GM18861 (cell line): ENCODE measurements around the gene ALG14.
"Not testable (repeated sequence)": the region's sequence is repeated elsewhere in the genome, so short reads cannot be mapped to it uniquely, and the experiment has no call there.

Experiments
- ATAC-seq: cut with Tn5 transposase; IDR thresholded peaks from one replicate; pipeline ENCODE4 v1.9.1; 2021; ENCODE audit not compliant: unreplicated experiment

ALG14 gene

DNA sequence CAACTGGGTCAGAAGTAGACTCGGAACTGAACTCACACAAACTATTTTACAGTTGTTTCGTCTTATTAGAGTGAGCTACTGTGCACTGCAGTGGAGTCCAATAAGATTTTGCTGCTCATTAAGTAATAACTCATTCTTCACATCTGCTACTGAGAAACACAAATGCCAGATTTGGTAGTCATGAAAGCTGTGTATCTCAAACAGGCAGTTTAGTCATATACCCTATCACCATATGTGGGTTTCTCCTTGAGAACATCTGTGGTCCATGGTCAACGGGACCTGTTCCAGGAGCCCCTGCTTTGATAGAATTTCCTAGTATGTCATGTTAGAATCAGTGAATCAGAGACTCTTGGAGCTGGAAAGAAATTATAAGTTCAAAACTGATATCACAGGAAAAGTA, 60.4 kb downstream of the ALG14 start:
- no peak for ATAC-seq

DNA sequence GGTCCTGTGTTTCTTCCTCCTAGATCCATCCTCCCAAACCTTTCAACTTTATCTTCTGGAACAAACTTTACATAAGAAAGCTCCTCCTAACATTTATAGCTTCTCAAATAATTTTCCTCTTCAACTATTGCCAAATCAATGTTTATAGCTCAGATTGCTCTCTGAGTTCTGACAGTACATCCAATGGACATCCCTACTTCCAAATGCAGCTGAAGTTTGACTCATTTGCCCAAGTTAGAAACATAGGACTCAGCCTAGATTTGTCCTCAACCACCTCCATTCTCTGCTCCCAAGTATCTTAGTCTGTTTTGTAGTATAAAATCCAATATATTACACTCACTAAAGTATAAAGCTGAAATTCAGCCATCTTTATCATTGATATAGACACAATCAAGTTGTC, 62.6 kb downstream of the ALG14 start:
- ATAC-seq, result no peak

DNA sequence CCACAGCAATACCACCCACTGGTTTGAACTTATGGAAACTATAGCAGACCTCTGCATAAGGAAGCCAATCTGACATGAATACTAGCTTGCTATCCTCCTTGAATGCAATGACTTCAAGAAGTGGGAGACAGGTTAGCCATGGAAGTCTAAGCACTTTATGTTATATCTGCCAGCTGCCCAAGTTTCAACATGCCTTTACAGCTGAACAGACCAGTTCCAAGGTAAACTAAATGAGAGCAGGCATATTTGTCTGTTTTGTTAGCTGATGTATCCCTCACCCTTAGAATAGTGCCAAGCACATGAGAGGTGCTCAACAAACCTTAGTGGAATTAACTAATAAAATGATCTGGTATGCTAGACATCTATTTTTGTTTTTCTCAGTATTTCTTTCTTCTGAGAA, 65.1 kb downstream of the ALG14 start:
- ATAC-seq, result no peak

DNA sequence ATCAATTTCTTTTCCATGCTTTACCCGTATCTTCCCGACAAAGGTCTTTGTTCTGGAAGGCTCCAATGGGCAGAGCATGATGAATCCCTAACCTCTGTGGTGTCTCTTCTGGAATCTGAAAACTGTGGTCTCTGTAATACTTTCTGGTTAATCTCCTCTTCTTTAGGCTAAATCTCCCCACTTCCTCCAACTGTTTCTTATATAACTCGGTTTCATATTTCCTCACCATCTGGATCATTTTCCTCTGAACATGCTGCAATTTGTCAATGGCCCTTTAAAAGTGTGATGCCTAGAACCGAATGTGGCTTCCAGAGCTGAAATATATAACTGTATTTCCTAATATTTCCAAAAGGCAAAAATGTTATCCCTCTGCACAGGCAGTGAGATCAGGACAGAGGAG, 66.1 kb downstream of the ALG14 start:
- ATAC-seq, result no peak

DNA sequence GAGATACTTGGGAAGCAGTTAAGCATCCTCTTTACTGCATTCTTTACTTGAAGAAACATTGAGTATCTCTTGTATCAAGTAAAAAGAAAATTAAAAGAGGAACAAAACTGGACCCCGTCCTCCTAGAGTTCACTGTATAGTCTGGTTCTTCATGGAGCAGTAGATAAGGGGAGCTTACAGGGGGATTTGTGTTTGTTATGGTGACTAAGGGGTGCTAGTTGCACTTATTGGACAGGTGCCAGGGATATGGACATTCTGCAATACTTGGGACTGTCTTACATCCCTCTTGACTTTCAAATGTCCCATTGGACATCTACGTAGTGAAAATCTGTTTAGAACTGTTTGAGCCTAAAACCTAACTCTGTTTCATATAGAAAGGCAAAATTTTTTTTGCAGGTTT, 67.2 kb downstream of the ALG14 start:
- ATAC-seq, result no peak

DNA sequence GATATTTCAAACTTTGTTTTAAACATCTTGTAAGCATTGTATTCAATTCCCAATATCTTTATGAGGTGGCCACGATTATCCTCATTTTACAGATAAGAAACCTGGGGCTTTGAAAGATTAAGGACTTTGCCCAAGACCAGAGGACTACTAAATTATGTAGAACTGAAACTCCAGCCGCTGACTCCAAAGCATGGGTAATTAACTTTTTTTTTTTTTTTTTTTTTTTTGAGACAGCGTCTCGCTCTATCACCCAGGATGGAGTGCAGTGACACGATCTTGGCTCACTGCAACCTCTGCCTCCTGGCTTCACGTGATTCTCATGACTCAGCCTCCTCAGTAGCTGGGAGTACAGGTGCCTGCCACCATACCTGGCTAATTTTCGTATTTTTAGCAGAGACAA, 68.7 kb downstream of the ALG14 start:
- ATAC-seq, result no peak

DNA sequence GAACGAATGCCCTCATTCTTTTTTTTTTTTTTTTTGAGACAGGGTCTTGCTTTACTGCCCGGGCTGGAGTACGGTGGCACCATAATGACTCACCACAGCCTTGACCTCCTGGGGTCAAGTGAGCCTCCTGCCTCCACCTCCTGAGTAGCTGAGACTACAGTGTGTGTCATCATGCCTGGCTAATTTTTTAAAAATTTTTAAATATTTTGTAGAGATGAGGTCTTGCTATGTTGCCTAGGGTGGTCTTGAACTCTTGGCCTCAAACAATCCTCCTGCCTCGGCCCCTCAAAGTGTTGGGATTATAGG, 69.4 kb downstream of the ALG14 start:
- no peak for ATAC-seq

DNA sequence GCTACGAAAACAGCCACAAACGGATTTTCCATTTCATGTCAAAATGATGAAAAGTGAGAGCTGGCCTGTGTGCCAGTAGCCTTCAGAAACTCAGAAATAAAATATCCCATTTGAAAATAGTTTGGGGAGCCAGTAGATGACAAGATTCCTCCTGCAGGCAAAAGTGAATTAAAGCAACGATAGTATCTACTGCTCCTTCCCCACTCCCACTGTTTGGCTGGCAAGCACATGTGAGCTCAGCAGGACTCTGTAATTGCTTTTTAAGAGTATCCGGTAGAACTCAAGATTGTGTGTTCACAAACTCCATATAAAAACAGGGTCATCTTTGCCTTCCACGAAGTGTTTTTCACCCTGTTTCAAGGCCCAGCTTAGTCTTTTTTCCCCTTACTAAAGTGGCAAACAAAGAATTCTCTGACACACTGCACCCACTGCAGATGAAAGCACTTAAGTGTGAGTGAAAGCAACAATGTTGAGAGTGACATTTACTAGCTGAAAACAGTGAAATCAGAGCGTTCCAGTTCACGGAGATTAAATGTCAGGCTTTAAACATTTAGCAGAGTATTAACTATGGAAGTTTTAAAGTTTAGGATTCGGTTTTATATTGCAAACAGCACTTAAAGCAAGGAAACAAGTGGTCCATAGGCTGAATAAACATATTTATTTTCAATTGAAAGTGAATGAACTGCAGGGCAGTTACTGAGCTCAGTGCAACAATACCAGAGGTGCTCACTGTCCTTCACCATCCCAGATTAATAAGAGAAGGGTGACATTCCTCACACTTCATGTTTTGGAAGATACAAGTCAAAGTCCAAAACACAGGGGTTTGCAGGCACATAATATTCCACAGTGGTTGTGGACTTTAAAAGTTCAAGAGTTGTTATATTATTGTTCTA, 70.0 kb downstream of the ALG14 start:
- ATAC-seq, result no peak

DNA sequence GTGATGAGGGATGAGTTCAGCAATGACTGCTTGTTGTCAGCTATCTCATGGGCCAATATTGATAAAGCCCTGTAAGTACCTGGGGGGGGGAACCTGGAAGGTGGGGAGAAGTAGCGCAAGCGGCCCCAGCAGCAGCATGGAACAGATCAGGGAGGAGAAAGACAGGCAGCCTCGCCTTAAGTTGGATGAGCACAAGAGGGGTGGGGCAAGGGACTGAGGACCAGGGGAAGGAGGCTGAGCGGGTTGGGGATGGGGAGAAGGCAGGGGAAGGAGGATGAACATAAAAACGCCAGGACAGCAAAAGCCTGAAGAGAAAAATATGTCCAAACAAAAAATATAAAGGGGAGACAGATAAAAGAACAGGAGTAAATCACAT, 70.6 kb downstream of the ALG14 start:
- ATAC-seq, result no peak

DNA sequence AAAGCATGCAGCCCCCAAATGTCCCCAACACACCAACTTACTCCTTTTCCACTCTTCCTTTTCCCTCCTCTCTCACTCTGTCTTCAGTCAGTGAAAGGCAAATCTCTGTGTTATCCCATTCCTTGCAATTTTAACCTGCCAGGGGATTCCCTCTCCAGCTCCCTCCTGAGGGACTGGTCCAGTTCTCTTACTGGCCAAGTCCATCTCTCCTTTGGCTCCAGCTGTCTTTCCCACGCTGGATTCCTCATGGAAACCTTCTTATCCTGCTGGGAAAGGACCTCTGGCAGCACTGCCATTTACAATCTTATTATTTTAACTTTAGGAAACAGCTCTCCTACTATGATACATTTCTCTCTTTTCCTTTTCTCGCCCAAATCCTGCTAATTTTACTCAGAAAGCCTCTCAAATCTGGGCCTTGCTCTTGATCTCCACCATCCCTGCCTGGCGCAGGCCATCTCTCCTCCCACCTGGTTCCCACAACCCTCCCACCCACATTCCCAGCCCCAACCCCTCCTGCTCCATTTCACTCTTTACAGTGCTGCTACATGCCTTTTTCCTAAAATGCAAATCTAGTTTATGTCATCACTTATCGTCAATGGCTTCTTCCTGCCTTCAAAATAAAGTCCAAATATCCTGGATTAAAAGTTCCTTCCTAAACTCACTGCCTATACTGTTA, 73.2 kb downstream of the ALG14 start:
- ATAC-seq, result no peak

DNA sequence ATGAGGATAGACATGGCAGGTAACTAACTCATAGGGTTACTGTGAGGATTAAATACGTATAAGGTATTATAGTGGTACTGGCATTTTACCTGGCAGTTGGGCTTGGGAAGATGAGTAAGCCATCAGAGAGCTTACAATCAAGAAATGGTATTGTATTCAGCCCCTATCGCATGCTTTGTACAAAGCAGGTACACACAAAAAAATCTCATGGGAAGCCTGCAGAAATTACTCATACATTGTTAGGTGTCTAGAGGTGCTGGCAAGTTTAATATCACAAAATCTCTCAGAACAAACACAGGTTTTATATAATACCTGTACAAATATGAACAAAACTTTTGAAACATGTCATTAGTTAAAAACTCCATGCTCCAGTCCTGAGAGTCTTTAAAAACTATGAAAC, 74.0 kb downstream of the ALG14 start:
- no peak for ATAC-seq

DNA sequence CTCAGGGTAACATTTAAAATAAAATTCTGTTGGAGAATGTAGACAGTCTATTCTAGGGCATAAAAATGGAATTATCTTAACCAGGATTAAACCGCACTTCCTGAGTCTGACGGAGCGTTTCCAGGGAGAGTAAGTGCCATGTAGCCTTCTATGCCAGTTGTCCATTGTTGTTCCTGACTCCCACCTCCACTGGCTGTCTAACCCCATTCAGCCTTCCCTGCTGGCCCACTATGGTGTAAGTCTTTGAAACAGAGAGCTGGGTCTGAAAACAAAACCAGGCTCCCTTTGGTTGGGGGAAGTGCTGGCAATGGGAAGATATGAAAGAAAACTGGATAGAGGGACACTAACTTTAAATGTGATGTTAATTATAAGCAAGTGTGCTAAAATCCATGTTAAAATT, 74.6 kb downstream of the ALG14 start:
- no peak for ATAC-seq

DNA sequence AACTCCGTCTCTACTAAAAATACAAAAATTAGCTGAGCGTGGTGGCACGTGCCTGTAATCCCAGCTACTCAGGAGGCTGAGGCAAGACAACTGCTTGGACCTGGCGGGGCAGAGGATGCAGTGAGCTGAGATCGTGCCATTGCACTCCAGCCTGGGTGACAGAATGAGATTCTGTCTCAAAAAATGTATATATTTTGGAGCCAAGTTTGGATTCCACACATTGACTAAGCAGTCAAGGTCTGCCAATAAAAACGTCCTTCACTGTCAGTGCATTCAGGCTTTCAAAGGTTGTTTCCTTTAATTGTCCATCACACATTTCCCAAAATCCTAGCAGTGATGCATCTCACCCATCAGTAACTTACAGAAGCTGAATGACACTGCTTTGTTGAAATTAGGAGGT, 77.2 kb downstream of the ALG14 start:
- ATAC-seq, result not testable (repeated sequence)

DNA sequence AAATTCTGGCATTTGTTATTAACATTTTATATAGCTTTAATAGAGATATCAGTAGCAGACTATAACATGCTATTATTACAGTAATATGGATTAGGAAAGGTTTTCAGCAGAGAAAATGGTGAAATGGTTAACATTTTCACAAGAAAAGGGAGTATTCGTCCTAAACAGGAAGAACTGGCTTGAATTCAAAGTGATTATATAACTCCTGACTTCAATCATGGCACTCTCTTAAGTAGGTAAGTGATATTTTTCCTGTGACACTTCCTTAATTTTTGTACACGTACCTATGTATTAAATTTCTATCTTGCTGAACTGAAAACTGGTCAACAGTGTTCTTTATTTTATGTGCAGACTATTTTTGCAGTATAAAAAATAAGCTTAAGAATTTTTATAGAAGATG, 77.9 kb downstream of the ALG14 start:
- no peak for ATAC-seq

DNA sequence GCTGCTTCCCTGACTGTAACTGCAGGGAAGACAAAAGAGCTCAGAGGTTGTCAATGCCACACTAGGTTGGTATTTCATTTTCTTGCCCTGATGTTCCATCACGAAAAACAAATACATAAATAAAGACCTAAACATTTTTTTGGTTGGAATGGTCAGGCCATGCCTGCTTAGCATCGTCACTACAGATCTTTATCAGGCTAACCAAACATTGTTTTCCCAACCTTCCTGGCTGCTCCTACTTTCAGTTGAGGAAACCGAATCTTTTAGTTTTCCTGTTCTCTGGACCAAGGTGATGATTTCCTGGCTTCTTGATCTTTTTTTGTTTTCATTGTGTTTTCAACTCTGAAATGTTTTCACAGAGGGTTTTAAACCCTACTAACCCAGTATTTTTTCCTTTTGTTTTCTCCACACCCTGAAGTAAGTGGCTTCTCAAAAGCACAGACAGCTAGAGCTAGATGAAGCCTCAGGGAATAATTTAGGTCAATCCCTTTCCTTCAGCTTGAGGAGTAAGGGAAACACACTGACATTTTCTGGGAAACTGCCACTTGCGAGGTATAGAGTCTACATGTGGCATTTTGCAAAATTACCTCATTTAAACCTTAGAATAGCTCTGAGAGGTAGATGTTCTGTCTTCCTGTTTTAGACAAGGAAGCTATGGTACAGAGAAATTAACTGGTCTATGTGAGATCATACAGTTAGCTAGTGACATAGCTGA, 78.7 kb downstream of the ALG14 start:
- no peak for ATAC-seq

DNA sequence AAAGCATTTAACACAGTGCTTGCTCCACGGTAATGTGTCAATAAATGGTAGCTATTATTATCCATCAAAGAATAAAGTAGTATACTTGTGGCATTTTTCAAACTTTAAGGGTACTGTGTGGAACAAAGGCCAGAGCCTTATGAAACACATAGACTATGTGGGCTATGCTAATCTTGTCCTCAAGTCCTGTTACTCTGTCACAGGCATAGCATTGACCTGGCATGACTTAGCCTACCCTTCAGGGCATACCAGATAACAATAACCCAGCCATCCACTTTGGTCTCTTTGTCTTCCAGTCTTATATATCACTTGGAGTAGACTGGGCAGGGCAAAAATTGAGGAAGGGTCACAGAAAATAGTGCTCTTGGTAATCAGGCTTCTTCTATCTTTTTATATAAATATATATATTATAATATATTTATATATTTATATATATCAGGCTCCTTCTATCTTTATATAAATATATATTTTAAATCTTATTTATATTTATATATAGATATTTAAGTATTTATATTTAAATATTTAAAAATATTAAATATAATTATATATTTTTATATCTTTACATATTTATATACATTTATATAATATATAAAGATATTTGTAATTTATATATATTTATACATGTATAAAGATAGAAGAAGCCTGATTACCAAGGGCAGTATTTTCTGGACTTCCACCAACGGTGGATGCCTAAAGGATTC, 79.7 kb downstream of the ALG14 start:
- no peak for ATAC-seq

DNA sequence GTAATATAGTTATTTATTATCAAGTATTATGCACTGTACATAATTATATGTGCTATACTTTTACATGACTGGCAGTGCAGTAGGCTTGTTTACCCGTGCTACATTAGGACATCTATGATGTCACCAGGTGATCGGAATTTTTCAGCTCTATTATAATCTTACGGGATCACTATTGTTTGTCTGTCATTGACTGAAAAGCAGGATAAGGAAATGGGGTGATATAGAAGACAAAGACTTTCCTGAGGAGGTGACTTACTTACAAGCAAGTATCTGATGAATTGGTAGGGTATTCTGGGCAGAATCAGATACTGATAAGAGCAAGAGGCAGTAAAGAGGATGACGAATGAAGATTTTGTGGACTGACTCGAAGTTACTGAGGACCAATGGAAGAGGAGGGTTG, 80.6 kb downstream of the ALG14 start:
- no peak for ATAC-seq

DNA sequence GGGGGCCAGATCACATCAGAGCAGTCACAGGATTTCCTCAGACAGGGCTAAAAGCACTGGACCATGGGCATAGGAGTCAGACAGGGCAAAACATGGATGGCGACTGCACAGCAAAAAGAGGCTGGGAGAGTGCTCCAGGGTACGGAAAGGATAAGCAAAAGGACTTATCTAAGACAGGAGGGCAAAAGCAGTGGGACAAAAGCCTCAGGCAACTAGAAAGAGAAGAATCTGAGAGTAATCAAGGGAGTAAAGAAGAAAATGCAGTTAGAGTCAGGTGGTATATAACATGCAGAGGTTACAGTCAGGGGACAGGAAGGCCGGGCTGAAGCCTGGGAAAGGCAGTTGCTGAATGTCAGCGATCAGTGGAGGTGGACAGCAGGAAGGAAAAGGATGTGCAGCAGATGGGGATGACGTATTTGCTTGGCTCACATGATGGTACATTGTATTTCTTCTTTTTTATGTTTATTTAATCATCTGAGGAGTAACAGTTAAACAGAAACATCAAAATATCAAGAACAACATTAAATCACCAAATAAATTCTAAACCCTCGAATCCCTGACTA, 82.8 kb downstream of the ALG14 start:
- ATAC-seq, result no peak

DNA sequence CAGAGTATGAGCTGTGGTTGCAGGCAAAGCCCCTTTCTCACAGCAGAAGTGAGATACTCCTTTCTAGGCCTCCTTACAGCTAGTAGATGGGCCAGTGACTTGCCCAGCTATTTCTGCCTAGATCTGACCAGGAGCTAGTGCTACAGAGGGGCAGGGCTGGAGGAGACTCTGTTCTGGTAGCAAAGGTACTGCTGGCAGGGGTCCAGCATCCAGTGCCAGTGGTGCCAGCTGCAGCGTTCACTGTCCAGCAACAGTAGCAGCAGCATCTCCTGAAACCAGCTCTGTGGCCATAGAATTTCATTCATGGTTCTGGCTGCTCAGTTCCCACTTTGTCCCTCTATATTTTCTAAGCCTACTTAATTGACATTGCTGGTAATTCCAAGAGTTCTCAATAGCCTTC, 83.4 kb downstream of the ALG14 start:
- no peak for ATAC-seq

DNA sequence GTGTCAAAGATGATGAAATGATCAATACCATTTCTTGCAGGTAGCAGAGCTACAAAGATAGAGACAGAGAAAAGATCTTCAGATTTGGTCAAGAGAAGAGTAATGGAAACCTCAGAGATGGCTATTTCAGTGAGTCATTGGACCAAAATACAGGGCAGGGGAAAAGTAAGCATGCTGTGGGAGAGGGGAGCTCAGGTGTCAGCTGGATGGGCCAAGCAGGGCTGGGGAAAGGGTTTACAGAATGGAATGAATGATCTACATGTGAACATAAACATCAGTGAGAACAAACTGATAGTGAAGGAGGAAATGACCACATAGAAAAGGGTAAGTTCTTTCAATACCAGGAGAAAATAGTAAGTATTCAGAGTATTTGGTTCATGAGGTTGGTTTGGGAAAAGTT, 84.4 kb downstream of the ALG14 start:
- ATAC-seq, result no peak

DNA sequence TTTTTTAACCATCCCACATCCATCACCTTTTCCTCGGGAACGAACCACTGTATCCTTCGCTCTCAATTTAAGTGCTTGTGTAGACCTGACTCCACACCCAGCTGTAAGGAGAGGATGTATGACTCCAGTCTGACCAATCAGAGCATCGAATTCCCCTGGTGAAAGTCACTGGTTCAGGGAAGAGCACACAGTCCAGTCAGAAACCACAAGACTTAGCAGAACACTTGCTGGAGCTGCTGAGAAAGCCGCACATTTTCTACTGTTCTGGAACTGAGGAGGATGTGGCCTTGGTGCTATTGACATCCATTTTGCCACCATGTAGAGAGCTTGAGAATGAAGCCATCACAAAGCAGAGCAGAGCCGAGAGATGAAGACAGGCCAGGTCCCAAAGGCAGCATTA, 86.0 kb downstream of the ALG14 start:
- ATAC-seq, result no peak
